ENCODE results near the gene AUTS2.
A peak's percentile ranks its signal among the peaks of the same experiment; 100 is the strongest.

AUTS2 gene

GRCh38 chr7:70092314-70093204 lies 494.3 kb downstream of the AUTS2 start:
- Histone ChIP-seq H3K36me3 (ENCODE audit: low read depth) (no peaks in the 10 kb centered on the region), H3K27ac (ENCODE audit: poor library complexity, severe bottlenecking) (no peak overlapping the region)
- DNase-seq (ENCODE audit: low spot score), result no peak

DNA sequence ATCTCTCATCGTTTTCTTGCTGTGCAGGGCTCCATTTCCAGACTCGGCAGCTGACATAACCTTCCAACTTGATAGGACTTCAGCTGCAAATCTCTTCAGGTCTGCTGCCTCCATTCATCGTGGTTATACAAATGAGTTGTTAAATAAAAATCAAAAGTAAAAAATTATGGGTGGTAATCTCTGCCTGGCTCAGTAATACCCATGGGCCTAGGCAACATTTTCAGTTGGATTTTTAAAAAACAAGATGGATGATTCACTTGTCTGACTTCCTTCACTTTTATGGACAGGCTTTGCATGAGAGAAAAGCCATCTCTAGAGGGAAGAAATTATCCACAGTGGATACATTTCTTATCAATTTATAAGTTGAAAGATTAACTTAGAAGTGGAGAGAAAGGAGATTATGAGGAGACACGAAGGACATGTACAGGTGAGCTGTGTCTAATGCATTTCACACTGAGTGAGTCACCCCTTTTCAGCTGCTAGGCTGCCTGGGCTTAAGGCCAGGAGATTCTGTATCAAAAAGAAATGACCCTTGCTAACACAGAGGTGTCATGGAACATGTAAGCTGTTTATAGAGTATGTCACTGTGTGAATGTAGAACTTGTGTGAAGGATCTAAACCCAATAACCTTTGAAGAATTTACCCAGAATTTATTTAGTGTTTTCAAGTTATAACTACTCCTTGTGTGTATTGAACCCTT lies 495.1 kb downstream of the AUTS2 start:
- no peaks in the 10 kb centered on the region for H3K36me3 ChIP-seq (ENCODE audit: low read depth)
- ATAC-seq (ENCODE audit: low read depth) (peak; percentile 60; the same call in 2 of the 3 replicates), DNase-seq (ENCODE audit: low spot score) (no peak)
- H3K27me3 ChIP-seq (ENCODE audit: insufficient read depth, poor library complexity, severe bottlenecking), result no peaks in the 10 kb centered on the region
- H3K9me3 ChIP-seq (ENCODE audit: severe bottlenecking), result no peaks in the 10 kb centered on the region
- no peak overlapping the region for H3K4me3 ChIP-seq (ENCODE audit: severe bottlenecking)
- TF ChIP-seq CTCF (IDR thresholded peaks at IDR 0.05; ENCODE audit: poor library complexity, severe bottlenecking), result no peak
- H3K4me1 ChIP-seq (ENCODE audit: insufficient read depth, poor library complexity, severe bottlenecking), result no peaks in the 10 kb centered on the region
- no peak overlapping the region for H3K27ac ChIP-seq (ENCODE audit: poor library complexity, severe bottlenecking)

More at GRCh38 chr7:70092314-70093204, 494.3 kb downstream of the AUTS2 start:
- Histone ChIP-seq H3K4me3 (ENCODE audit: severe bottlenecking) (no peak overlapping the region), H3K27me3 (ENCODE audit: insufficient read depth, poor library complexity, severe bottlenecking) (no peaks in the 10 kb centered on the region), H3K9me3 (ENCODE audit: severe bottlenecking) (no peaks in the 10 kb centered on the region), H3K4me1 (ENCODE audit: insufficient read depth, poor library complexity, severe bottlenecking) (no peaks in the 10 kb centered on the region)
- TF ChIP-seq CTCF (IDR thresholded peaks at IDR 0.05; ENCODE audit: poor library complexity, severe bottlenecking), result no peak
- ATAC-seq (ENCODE audit: low read depth), result no peak

GRCh38 chr7:70094831-70095230 lies 496.6 kb downstream of the AUTS2 start:
- ATAC-seq (ENCODE audit: low read depth) (no peak), DNase-seq (ENCODE audit: low spot score) (no peak)
- Histone ChIP-seq H3K9me3 (ENCODE audit: severe bottlenecking) (no peaks in the 10 kb centered on the region), H3K27ac (ENCODE audit: poor library complexity, severe bottlenecking) (no peak overlapping the region), H3K36me3 (ENCODE audit: low read depth) (no peaks in the 10 kb centered on the region), H3K27me3 (ENCODE audit: insufficient read depth, poor library complexity, severe bottlenecking) (no peaks in the 10 kb centered on the region), H3K4me1 (ENCODE audit: insufficient read depth, poor library complexity, severe bottlenecking) (no peaks in the 10 kb centered on the region), H3K4me3 (ENCODE audit: severe bottlenecking) (no peak overlapping the region)
- TF ChIP-seq CTCF (IDR thresholded peaks at IDR 0.05; ENCODE audit: poor library complexity, severe bottlenecking), result no peak

- DNase-seq (ENCODE audit: low spot score) (no peak), ATAC-seq (ENCODE audit: low read depth) (no peak)
- Histone ChIP-seq H3K27me3 (ENCODE audit: insufficient read depth, poor library complexity, severe bottlenecking) (no peaks in the 10 kb centered on the region), H3K4me3 (ENCODE audit: severe bottlenecking) (no peak overlapping the region), H3K36me3 (ENCODE audit: low read depth) (no peaks in the 10 kb centered on the region), H3K9me3 (ENCODE audit: severe bottlenecking) (no peaks in the 10 kb centered on the region), H3K4me1 (ENCODE audit: insufficient read depth, poor library complexity, severe bottlenecking) (no peaks in the 10 kb centered on the region), H3K27ac (ENCODE audit: poor library complexity, severe bottlenecking) (no peak overlapping the region)
- TF ChIP-seq CTCF (IDR thresholded peaks at IDR 0.05; ENCODE audit: poor library complexity, severe bottlenecking), result no peak
Observed at GRCh38 chr7:70097645-70098044, 499.4 kb downstream of the AUTS2 start.
